ENCODE data around the gene DEXI.

DNA sequence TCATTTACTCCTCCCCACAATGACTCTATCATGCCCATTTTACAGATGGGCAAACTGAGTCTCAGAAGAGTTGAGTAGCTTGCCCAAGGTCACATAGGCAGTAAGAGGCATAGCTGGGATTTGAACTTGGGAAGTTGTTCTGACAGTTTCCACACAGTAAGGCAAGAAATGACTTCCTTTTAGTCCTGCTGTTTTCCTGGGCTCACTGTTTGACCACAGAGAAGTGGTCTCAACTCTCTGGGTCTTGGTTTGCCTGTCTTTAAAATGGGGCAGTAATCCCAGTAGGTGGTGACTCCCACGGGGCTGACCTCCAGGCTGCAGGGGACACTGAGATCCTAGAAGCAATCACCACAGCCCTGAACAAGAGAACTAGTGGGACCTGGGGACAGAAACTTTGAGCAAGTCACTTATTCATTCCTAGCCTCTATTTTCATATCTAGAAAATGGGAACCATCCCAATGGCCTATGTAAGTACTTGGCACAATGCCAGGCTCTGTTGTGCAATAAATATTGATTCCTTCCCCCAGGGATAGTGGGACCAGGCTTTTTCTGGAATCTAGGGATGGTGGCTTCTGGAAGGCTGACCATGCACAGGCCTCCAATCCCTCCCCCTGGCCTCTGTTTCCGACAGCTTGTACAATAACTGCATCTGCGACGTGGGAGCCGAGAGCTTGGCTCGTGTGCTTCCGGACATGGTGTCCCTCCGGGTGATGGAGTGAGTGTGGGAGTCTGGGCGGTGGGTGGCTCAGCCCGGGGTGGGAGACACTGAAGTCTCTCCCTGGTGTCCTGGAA, 20.5 kb downstream of the DEXI start:
- no peak for TF ChIP-seq EZH2 (IDR thresholded peaks at IDR 0.05)
- no peak for TF ChIP-seq POLR2AphosphoS5 (IDR thresholded peaks at IDR 0.05; ENCODE audit: borderline replicate concordance, low read depth, low read length)
